GM23338 (cell line): Measurements from ENCODE around the gene NKX2-2.
A peak's percentile ranks its signal among the peaks of the same experiment; 100 is the strongest.

Experiments used
- CREB1 ChIP-seq: fragments of 250-450 bp; sonication (Bioruptor Pico); IDR thresholded peaks from 2 replicates; pipeline ENCODE4 v1.5.0; 2020; ENCODE audit warnings: low read depth, mild to moderate bottlenecking, moderate library complexity
- CTCF ChIP-seq, 2 experiments: fragments of 200-600 bp in 1 of 2; sonication (generic) in 1 of 2; conservative IDR thresholded peaks; 2 replicates each; pipeline versions ENCODE4 v1.5.1 to v1.6.1; 2016 to 2017; ENCODE audit warnings: antibody characterized with exemption in 2 of 2, low read depth in 2 of 2, mild to moderate bottlenecking in 2 of 2, moderate library complexity in 1 of 2
- EZH2phosphoT487 ChIP-seq: fragments of 200-600 bp; sonication (generic); IDR thresholded peaks from one replicate; pipeline ENCODE4 v1.8.1; 2018; ENCODE audit warnings: antibody characterized with exemption; ENCODE audit not compliant: unreplicated experiment
- POLR2AphosphoS5 ChIP-seq: IDR thresholded peaks from 2 replicates; pipeline ENCODE4 v1.6.1; 2016; ENCODE audit warnings: antibody characterized with exemption, low read depth
- ZNF331 ChIP-seq: fragments of 250-450 bp; sonication (Bioruptor Pico); IDR thresholded peaks from 2 replicates; pipeline ENCODE4 v1.5.0; 2020; ENCODE audit warnings: low read depth, mild to moderate bottlenecking, moderate library complexity

- TF ChIP-seq POLR2AphosphoS5, result no peak
- no peak for TF ChIP-seq CREB1 (CRISPR knock-in tag)
- TF ChIP-seq CTCF (conservative IDR thresholded peaks at IDR 0.05; ENCODE audit: low read depth in 2 of 2), result peak in 1 of 2 experiments; percentile 14; a peak in 1 of 4 replicates
- TF ChIP-seq ZNF331 (CRISPR knock-in tag), result no peak
- TF ChIP-seq EZH2phosphoT487, result no peak
These were observed 4.1 kb downstream of the NKX2-2 start for GRCh38 chr20:21509597-21510371.
